HG03280 (cell line): Measurements from ENCODE around the gene BZW1.

Source experiments
- ATAC-seq: cut with Tn5 transposase; IDR thresholded peaks from one replicate; pipeline ENCODE4 v1.9.1; 2021; ENCODE audit warnings: mild to moderate bottlenecking, moderate library complexity; ENCODE audit not compliant: unreplicated experiment

Gene BZW1

GRCh38 chr2:200828572-200829257 is 17.0 kb downstream of the BZW1 start:
- ATAC-seq: no peak

- ATAC-seq: no peak
Observed at GRCh38 chr2:200829258-200829655, 17.5 kb downstream of the BZW1 start.

GRCh38 chr2:200834701-200835100 is 23.0 kb downstream of the BZW1 start:
- ATAC-seq: no peak

- ATAC-seq: no peak
Observed at GRCh38 chr2:200839513-200839912, 27.8 kb downstream of the BZW1 start.

- no peak for ATAC-seq
Observed at GRCh38 chr2:200843993-200844948, 32.6 kb downstream of the BZW1 start.

- ATAC-seq: no peak
Observed at GRCh38 chr2:200845194-200845593, 33.5 kb downstream of the BZW1 start.

- ATAC-seq: no peak
Observed at GRCh38 chr2:200845669-200846325, 34.1 kb downstream of the BZW1 start.

GRCh38 chr2:200847269-200847668 is 35.6 kb downstream of the BZW1 start:
- no peak for ATAC-seq

GRCh38 chr2:200847939-200848338 is 36.2 kb downstream of the BZW1 start:
- ATAC-seq: no peak

GRCh38 chr2:200850512-200851256 is 39.0 kb downstream of the BZW1 start:
- ATAC-seq: no peak

- ATAC-seq: no peak
Observed at GRCh38 chr2:200851398-200852248, 39.9 kb downstream of the BZW1 start.

GRCh38 chr2:200852605-200853004 is 40.9 kb downstream of the BZW1 start:
- ATAC-seq: no peak

- no peak for ATAC-seq
Observed at GRCh38 chr2:200856806-200857205, 45.1 kb downstream of the BZW1 start.

- no peak for ATAC-seq
Observed at GRCh38 chr2:200860092-200860795, 48.5 kb downstream of the BZW1 start.

- no peak for ATAC-seq
Observed at GRCh38 chr2:200861617-200862155, 50.0 kb downstream of the BZW1 start.

- peak; percentile 23 for ATAC-seq
Observed at GRCh38 chr2:200862532-200863000, 50.9 kb downstream of the BZW1 start.

GRCh38 chr2:200863782-200864175 is 52.1 kb downstream of the BZW1 start:
- ATAC-seq: no peak

GRCh38 chr2:200864176-200865034 is 52.7 kb downstream of the BZW1 start, which contains the start of gene CLK1:
CLK1 (minus strand) TSS chr2:200864658; CDS start chr2:200861862, 2,796 bp downstream.
- ATAC-seq: peak; percentile 86
